Cerebellar cortex (tissue), 1 donor: Measurements from ENCODE around the gene AGBL2.
"Not testable (repeated sequence)": the region's sequence is repeated elsewhere in the genome, so short reads cannot be mapped to it uniquely, and the experiment has no call there.

Source experiments
- DNase-seq: peaks from one replicate; pipeline ENCODE4 v3.0.0-alpha.2; 2015; ENCODE audit warnings: low spot score

AGBL2 gene, protein sequence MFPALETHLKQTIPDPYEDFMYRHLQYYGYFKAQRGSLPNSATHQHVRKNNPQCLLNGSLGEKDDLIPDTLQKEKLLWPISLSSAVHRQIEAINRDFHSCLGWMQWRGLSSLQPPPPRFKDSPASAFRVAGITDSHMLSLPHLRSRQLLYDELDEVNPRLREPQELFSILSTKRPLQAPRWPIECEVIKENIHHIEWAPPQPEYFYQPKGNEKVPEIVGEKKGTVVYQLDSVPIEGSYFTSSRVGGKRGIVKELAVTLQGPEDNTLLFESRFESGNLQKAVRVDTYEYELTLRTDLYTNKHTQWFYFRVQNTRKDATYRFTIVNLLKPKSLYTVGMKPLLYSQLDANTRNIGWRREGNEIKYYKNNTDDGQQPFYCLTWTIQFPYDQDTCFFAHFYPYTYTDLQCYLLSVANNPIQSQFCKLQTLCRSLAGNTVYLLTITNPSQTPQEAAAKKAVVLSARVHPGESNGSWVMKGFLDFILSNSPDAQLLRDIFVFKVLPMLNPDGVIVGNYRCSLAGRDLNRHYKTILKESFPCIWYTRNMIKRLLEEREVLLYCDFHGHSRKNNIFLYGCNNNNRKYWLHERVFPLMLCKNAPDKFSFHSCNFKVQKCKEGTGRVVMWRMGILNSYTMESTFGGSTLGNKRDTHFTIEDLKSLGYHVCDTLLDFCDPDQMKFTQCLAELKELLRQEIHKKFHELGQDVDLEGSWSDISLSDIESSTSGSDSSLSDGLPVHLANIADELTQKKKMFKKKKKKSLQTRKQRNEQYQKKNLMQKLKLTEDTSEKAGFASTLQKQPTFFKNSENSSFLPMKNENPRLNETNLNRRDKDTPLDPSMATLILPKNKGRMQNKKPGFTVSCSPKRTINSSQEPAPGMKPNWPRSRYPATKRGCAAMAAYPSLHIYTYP

GRCh38 chr11:47715082-47715669 lies at the start of gene AGBL2:
AGBL2 (minus strand) TSS chr11:47715369; CDS start chr11:47714650, 719 bp downstream.
- peak; percentile 71 for DNase-seq

- DNase-seq = not testable (repeated sequence)
Measured at GRCh38 chr11:47759291-47759690, 44.1 kb upstream of the AGBL2 start.

- DNase-seq = no peak
Measured at GRCh38 chr11:47756208-47756607, 41.0 kb upstream of the AGBL2 start.

DNA sequence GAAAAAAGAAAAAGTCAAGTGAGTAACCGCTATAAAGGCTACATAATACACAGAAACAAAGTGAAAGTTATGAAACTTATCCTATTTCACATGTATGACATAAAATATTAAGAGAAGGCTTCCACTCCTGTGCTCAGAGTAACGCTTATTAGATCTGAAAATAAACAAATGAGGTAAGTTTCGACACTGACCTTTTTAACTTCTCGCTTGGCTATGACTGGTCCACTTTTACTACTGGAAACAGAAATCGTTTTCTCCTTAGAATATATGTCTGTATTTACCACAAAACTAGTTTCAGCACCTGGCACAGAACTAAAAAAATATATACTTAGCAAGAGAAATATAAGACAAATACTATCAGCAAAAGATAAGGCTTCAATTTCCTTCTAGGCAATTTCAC lies 35.6 kb upstream of the AGBL2 start:
- DNase-seq = no peak

GRCh38 chr11:47742494-47742893 lies 27.3 kb upstream of the AGBL2 start:
- DNase-seq = not testable (repeated sequence)

- DNase-seq = not testable (repeated sequence)
Measured at GRCh38 chr11:47737817-47738216, 22.6 kb upstream of the AGBL2 start.

DNA sequence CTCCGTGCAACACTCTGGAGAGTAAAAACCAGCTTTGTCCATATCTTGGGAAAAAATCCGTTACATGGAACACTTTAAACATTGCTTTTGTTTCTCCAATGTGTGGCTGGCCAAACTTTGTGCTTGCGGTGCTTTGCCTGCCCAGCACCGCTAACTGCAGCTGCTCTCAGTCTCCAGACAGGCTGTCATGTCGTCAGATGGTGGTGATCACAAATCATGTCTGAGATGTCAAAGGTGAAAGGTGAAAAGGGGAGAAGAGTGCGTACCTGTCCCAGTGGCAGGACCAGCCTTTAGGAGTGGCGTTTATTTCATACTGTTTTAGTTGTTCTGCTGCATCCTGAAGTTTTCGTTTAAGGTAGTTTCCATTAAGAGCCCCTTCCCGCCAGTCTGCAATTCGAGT lies 17.1 kb upstream of the AGBL2 start:
- DNase-seq = no peak

GRCh38 chr11:47731475-47731874 lies 16.3 kb upstream of the AGBL2 start:
- no peak for DNase-seq

DNA sequence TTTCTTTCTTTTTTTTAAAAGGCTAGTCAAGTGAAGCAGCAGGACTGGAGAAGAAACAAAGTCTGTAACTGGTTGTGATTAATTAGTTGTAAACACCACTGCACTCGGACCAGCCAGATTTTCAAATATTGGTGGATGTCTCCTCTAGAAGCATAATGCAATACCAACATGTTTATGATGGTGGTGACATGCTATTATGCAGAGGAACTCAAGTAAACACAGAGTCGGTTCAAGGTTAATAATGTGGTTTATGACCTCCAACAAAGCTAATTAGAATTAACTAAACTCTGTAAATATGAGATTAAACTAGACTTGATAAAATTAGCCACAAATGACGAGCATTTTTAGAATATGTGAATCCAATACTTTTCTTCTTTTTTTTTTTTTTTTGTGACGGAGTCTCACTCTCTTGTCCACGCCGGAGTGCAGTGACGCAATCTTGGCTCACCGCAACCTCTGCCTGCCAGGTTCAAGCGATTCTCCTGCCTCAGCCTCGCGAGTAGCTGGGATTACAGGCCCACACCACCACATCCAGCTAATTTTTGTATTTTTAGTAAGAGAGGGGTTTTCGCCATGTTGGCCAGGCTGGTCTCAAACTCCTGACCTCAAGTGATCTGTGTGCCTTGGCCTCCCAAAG lies 11.8 kb upstream of the AGBL2 start:
- DNase-seq = no peak

GRCh38 chr11:47726118-47726442 lies 10.9 kb upstream of the AGBL2 start:
- no peak for DNase-seq

GRCh38 chr11:47725442-47726117 lies 10.4 kb upstream of the AGBL2 start:
- no peak for DNase-seq

- DNase-seq = no peak
Measured at GRCh38 chr11:47724041-47724729, 9.0 kb upstream of the AGBL2 start.

- peak; percentile 83 for DNase-seq
Measured at GRCh38 chr11:47723041-47723440, 7.9 kb upstream of the AGBL2 start.

GRCh38 chr11:47720651-47721050 lies 5.5 kb upstream of the AGBL2 start:
- DNase-seq = no peak

- peak; percentile 55 for DNase-seq
Measured at GRCh38 chr11:47716692-47717091, 1.5 kb upstream of the AGBL2 start.

DNA sequence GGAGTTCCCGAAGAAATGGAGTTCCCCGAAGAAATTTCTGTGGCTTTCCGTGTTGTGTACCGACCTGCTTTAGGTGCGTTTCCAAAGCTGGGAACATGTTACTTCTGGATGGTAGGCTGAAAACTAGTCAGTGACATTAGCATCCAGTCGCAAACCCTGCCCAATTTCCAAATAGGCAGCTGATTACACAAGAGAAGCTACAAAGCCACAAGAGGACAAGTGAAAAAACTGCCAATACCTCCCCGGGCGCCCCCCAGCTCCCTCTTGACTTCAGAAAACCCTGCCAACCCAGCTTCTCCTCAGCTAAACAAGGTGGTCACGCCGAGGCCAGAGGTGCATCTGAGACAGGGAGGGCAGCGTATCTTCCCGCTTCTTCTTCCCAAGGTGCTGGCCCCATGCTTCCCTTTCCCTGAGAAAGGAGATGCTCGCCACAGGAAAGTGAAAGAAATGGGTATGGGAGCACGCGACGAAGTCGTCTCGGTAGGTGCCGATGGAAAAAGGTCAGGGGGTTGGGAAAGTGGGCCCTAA lies 551 bp downstream of the AGBL2 start:
- DNase-seq = peak; percentile 75

- DNase-seq = no peak
Measured at GRCh38 chr11:47711816-47712215, 3.4 kb downstream of the AGBL2 start.

DNA sequence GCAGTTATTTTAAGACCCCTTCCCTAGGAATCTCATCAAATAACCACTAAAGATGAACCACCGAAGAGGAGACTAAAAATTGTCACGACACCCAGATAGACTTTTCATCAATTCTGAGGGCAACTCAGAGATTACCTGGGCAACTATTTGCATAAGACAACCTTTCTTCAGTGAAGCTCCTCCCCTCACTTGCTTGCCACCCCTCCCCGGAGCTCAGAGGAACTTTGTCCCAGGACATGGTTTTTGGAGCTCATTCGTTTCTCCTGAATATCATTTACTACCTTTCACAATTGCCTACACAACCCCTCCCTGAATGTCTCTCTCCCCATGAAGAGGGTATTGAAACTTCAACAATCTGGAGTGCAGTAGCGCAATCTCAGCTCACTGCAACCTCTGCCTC lies 3.9 kb downstream of the AGBL2 start:
- DNase-seq = no peak

DNA sequence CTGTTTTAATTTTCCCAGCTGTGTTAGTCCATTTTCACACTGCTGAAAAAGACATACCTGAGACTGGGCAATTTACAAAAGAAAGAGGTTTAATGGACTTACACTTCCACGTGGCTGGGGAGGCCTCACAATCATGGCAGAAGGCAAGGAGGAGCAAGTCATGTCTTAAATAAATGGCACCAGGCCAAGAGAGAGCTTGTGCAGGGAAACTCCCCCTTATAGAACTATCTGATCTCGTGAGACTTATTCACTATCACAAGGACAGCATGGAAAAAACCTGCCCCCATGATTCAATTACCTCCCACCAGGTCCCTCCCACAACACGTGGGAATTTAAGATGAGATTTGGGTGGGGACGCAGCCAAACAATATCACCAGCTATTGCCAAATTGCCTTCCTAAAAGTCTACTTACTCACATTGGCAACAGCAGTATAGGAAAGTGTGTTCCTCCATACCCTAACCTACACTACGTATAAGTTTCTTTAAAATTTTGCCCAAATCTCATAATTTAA lies 7.8 kb downstream of the AGBL2 start:
- not testable (repeated sequence) for DNase-seq

DNA sequence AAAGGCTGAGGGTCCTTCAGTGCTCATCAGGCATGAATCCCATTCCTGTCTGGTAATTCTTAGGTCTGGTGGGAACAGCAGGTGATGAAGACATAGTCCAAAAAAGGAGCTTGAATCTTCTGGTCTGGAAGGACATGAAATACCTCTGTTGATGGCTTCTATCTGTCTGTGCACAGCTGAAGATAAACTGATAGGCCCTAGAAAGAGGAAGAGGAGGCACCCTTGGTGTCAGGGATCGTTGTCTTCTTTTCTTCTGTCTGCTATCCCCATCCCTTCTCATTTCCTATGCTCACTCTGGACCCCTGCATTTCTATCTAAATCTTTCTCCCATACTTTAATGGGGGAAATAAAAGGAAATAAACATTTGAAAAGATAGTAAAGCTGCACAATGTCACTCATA lies 9.4 kb downstream of the AGBL2 start:
- no peak for DNase-seq

- no peak for DNase-seq
Measured at GRCh38 chr11:47691979-47692378, 23.2 kb downstream of the AGBL2 start.
